Measurements from ENCODE around the gene PIANP.

Gene PIANP

DNA sequence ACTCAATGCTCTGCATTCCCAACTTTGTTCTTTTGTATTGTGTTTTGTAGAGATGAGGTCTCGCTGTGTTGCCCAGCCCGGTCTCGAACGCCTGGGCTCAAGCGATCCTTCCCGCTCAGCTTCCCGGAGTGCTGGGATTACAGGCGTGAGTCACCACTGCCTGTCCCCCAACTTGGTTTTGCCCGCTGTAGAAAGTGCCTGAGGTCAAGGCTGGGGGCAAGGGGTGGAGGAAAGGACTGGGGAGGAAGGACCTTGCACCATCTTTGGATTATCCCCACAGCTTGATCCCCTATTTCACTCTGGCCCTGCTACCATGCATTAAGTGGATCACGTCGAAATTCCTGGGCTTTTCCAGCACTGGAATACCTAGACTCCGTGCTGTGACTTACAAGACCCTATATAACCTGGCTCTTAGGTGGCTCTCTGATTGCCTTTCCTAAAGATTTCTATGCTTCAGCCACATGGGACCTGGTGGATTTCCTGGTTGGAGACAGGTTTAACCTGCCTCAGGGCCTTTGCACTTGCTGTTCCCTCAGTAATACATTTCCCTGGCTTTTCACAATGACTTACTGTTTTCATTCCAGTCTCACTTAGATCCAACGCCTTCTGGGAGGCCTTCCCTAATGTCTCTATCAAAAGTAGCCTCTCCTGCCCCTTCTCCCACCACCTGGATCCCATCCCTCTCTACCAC is 608 bp upstream of the PIANP start:
- DNase-seq: no peak

DNA sequence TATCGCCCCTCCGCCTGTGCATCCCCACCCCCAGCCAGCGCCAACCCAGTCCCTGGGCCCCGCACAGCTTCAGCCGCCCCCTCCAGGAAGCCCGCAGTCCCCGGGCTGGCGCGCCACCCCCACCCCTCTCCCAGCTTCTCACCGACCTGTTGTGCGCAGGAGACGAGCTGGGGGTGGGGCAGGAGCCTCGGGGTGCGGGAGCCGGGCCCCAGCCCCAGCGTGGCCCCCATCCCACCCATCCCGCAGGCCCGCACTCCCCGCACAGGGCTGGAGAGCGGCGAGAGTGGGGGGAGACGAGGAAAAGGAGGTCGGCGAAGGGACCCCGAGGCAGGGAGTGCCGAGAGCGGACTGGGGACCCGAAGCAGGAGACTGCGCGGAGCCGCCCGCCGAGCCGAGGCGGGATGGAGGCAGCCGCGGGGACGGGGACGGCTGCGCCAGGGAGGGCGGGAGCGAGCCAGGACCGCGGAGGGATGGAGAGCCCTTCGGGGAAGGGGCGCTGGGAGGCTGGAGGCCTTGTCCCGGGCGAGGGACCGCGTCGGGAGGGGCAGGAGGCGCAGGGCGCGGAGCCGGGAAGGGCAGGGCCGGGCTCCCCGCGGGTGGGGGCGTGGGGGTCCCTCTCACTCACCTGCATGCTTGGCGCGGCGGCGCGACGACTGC is 498 bp downstream of the PIANP start:
- no peak for DNase-seq

DNA sequence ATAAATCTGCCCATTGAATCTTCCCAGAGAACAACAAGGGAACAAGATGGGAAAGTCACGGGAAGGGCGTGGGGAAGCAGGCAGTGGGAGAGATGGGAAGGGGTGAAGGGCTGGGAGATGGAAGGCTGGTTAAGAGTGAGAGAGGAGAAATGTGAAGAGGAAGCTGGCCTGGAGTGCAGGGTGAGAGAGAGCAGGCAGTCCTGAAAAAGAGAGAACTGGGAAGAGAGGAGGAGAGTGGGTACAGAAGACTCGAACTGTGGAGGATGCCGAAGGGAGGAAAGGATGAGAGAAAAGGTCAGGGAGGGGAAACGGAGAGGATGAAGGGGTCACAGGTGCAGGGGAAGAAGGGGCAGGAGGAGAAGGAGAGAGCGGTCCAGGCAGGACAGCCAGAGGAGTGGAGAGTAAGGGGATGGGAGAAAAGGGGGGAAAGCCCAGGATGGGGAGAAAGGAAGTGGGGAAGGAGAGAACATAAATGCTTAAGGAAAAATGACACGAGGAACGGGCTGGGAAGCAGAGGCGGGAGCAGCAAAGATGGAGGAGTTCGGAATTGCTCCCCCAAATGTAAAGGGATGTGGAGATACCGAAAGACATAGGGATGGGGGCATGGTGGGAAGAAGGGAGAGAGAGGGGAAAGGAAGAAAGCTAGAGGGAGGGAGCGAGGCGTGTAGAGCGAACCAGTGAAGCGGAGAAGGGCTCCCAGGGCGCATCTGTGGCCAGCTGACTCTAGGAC is 1.2 kb downstream of the PIANP start:
- DNase-seq: no peak

DNA sequence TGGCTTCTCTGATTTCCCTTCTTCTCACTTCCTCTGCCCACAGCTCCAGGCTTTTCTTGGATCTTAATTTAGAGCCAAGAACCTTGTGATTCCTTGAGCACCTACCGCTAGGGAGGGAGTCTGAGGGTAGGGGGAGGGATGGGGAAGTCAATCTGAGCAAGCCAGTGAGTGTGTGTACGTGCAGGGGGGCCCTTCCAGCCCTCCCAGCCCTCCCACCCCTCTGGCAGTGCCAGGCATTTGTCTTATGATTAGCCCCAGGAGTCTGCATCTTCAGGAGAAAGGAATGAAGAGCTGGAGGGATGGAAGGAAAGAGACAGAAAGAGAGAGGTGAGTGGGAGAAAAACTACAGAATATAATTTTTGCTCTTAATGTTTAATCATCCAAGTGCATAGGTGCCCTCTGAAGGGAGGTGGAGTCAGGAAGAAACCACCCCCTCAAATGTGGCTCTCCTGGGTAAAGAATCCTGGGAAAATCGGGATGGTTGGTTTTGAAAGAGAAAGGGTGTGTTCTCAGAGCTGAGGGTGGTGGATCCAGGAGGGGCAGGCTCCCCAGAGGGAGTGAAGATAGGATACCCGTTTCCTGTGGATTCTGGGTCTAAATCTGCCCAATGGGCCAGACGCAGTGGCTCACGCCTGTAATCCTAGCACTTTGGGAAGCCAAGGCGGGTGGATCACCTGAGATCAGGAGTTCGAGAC is 2.1 kb downstream of the PIANP start:
- no peak for DNase-seq

DNA sequence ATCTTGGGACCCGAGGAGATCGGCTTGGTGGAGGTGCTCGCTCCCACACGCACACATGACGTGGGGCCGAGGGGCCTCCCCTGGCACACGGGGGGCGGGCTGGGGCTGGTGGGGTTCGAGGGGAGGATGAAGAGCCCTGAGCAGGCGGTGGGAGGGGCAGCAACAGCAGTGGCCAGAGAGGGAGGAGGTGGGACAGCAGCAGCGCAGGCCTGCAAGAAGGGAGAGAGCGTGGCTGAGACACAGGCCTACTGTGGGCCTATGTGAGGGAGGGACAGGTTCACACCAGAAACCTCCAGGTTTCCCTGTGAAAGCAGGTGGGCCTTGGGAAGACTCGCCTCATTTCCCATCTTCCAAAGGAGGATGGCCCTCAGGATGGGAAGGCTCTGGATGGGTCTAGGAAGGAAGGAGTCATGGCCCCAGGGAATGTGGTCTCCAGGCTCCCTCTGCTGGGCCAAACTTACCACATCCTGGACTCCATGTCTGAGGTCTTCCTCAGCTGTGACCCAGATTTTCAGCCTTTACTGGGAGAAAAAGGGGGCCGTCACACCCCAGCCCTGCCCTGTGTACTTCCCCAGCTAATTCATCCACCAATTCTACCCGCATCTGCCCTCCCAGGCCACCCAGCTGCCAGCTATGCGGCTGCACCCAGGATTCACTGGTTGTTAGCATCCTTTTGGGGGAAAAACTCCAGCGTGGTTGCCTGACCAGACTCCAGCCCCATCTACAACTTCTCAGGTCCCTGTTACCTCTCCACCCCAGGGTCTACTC is 2.8 kb downstream of the PIANP start:
- no peak for DNase-seq

DNA sequence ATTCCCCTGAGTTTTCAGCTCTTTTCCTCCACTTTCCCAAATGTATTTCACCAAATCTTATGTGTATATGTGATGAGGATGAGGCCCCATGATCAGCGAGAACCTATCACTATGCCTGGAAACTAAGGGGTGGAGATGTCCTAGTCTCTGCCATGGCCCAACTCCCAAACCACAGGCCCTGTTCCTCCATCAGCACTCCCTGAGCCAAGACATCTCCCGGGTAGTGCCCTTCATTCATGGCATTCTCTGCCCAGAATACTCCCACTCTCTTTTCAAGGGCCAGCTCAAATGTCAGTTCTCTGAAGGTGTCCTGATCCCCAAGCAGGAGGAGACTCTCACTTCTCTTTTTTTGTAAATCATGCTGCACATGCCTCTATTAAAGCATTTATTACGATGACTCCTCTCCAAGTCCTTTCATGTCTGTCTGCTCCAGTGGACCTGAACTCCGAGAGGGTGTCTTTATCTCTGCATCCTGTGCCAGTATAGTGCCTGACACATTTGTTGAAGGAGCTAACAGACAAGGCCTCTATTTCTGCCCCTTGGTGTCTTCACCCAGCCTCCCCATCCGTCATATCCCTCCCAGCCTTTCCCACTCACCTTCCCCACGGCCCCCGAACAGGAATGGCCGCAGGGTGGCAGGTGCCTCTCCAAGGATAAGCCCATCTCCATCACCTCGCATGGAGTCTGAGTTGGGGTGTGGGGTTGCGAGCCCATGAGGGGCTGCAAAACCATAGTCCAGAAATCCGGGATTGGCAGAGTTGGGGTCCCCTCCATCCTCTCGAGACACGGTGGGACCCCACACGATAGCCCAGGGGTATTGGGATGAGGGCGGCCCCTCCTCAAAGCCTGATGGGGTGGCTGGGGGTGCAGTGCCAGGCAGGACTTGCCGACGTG is 3.7 kb downstream of the PIANP start:
- DNase-seq: no peak

DNA sequence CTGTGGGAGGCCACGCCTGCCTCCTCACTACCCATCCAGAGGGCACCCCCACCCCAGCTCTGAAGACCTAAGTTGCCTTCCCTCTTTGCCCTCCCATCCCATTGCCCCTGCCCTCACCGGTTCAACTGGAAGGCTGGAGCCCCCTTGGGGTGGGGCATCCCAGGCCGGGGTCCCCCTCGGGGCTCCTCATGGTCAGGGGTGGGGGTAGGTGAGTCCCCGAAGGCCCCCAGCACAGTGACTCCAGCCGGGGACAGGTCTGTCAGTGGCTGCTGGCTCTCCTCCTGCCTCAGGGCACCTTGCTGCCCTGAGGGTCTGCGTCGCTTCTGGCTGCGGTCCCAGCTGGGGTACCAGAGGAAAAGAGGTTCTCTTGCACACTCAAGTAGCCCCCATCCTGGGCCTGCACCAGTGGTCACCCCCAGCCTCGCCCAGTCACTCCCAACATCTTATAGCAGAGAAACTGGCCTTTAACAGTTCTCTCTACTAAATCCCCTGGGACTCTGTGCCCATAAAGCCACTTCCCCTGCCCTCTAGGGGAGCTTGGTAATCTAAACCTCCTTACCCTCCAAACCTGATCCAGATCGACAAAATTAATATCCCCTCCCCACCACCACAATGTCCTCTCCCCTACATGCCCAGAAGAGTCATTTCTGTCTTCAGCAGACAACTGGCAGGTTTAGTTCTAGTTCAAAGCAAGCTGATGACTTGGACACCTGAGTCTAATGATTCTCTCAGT is 5.1 kb downstream of the PIANP start:
- DNase-seq: no peak

DNA sequence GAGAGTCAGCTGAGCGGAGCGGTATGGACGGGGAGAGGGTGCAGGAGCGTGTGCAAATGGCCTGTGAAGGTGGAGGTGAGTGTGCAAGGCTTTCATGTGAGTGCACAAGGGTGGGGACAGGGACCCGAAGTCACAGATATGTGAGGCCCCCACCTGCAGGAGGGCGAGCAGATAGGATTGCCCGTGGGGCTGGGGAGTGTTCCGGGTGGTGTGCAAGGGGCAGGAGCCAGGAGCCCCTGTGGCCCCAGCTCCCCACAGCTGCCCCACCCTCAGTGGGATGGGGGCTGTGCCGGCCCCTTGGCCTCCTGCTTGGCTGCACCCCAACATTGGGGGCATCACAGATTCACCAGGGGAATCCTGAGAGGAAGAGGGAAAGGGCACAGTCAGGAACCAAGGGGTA is 5.9 kb downstream of the PIANP start:
- no peak for DNase-seq

DNA sequence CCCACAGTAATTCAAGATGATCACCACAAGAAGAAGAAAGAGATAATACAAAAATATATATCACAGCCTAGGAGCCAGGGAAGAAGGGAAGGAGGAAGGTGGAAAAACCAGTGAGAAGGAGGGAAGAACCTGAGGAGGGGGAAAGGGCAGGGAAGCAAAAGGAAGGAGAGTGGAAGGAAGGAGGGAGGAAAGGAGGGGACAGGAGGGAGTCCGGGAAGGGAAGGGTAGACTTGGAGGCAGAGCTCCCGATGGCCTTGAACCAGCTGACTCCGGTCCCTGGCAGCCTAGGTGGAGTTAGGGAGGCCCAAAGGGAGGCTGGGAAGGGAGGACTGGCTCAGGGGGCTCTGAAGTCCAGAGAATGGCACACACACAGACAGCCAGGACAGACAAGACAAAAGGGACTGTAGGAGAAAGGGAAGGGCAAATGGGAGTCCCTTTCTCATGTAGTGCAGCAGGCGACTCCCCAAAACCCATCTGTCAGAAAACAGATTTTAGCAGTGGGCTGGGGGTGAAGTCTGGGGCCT is 6.7 kb downstream of the PIANP start:
- no peak for DNase-seq

DNA sequence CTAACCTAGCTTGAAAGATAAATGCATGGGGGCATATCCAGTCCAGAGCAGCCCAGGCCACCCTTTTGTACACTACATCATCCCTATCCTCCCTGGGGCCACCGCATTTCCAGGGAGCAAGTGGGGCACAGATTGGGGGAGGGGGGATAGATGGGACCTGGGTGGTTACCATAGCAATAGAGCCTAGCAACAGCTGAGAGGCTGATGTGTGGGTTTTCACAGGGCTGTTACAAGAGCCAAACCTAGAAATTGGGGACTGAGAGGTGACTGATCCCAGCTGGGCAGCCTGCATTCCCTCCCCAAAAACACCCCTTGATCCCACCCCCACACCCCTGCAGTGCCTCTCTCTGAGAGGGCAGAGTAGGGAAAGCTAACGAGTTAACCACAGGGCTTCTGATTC is 7.7 kb downstream of the PIANP start:
- DNase-seq: no peak

DNA sequence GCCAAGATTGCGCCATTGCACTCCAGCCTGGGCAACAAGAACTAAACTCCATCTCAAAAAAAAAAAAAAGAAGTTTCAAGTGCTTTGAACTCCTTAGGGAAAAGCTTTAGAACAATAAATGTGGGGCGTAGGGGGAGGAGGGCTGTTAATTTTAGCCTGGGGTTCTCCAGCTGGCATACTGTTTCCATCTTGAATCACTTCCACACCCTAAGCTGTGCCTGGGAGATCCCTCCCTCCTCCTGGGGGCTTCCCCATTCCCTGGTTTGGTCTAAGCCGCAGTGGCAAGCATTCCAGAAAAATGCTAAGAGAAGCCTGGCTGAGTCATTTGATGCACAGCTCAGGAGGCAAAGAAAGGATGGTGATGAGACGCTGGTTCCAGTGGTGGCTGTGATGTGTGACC is 9.1 kb downstream of the PIANP start:
- no peak for DNase-seq

DNA sequence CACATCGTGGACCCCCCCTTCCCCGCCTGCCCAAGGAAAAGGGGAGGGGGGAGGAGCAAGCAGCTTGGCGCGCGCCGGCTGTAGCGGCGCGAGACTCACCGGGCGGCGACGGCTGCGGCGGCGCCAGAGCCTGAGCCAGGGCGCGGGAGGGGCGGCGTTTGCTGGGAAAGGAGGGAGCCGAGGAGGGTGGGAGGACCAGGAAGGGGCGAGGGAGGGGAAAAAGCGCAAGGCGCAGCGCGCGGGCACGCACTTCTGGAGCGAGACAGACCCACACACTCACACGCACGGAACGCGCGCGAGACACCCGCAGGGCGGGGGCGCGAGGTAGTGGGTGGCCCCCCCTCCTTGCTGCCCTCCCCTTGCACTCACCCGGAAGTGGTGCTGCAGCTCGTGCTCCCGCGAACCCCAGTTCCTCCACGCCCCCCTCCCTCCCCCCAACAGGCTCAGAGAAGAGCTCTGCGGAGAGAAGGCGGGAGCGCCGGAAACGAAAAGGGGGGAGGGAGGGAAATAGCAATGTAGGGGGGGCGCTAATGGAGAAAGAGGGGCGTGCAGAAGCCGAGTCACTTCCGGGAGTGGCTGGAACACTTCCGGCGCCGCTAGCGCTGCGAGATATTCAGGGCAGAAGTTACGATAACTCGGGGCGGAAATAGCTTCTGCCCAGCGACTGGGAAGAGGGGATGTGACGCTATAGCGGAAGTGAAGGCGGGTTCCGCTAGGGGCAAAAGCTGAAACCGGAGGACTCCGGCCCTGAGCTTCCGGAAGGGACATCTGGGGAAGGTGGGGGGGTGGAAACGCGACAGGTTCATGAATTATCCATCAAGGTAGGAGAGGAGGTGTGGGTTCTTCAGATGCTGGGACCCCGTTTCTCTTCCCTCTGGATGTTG is 11.4 kb downstream of the PIANP start, which contains the start of gene ZNF384:
Gene ZNF384 (minus strand): TSS at position 377 of the 884 bp plus-strand sequence. CDS start 9,855 bp downstream, outside the sequence.
- peak; percentile 96 for DNase-seq

DNA sequence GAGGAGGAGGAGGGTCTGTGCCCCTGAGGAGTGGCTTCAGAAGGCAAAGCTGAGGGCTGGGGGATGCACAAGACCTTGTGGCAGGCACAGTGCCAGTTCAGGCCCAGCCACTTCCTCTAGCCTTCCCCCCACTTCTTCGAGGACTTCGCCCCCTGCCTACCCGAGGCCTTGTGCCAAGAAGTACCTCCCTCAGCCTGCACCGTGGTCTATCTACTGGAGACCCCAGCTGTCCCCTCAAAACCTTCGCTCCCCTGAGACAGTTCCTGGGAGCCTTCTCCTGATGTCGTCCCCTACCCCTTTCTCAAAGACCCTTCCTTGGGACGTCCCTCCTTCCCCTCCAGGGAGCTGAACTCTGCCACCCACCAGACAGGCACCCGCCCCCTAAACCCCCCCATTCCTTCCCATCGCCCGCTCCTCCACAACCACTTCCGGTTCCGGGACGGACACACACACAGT is 12.0 kb downstream of the PIANP start:
- peak; percentile 15 for DNase-seq

DNA sequence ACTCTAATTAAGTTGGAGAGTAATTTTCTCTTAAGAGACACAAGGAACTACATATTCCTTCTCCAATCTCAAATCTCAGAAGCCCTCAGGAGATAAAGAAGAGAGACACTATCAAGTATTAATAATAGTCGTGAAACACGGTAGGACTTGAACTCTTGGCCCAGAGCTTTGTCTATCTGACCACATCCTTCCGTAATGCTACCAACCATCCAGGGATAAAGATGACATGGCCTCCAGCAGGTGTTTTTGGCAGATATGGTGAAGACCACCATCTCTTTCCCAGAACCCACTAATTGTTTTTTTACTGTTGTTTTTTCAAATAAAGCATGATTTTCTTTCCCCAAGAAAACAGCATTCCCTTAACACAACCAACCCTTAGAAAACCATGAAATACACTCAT is 14.8 kb downstream of the PIANP start:
- no peak for DNase-seq

DNA sequence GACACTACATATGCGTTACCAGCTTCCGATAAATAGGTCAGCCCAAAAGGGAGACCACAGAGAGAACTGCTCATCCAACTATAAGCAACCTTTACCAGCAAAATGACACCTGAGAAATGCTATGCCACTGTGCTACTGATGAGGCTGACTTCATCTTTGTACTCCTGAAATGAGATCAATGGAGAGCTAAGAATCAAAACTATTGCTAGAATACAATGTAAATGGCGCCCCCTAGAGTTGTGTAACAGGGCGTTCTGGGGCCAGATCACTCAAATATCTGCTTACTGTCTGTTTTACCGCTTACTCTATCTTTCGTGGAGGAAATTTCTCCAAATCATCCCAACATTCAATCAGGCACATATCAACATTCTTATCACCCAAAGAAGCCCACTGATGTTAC is 16.0 kb downstream of the PIANP start:
- no peak for DNase-seq

DNA sequence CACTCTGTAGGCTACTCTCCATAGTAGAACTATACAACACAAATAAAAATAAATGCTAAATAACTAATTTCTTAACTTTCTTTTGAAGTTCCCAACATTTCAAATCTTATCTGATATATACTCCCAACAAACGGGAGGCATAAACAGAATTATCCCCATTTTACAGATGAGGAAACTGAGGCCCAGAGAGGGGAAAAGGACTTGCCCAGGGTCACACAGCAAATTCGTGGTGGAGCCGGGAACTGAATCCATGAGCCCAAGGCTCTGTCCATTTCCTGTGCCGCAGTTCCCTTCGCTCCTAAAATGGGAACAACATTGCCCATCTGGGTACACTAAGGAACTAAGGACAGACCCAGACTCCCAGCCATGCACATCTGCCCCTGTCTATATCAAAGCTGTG is 23.7 kb downstream of the PIANP start:
- no peak for DNase-seq

DNA sequence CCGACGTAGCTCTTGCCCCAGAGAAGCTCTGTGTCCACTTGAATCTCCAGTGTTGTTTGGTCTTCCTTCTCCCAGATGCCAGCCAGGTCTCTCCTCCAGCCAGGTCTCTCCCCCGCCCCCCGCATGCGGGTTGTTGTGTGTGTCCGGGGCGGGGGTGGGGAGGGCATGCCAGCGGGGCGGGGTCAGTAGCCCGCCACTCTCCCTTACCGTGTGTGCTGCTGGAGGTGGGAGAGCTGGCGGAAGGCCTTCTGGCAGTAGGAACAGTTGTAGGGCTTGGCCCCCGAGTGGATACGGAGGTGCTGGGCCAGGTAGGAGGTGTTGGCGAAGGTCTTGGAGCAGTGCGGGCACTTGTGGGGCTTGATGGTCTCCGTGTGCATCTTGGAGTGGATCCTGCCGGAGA is 28.5 kb downstream of the PIANP start:
- DNase-seq: no peak

DNA sequence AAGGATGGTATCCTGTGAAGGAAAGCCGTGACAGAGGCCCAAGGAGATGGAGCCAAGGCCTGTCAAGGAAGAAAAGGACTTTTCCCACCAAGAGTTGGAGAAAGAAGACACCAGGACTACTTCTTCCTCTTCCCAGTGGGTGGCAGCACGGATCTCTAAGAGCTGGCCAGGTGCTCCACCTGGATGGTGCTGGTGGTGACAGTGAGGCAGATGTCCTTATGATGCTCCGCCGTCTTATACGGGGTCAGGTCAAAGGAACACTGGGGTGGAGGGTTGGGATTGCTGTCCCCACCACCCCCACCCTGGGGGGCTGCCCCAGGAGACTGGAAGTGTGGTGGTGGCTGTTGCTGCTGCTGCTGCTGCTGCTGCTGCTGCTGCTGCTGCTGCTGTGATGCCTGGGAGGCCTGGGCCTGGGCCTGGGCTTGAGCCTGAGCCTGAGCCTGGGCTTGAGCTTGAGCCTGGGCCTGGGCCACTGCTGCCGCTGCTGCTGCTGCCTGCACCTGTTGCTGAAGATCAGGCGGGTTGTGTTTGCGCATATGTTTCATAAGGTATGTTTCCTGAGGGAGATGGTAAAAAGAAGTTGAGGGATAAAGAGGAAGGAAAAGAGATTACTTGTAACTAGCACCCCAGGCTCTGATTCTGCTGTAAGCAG is 32.9 kb downstream of the PIANP start:
- DNase-seq: no peak

DNA sequence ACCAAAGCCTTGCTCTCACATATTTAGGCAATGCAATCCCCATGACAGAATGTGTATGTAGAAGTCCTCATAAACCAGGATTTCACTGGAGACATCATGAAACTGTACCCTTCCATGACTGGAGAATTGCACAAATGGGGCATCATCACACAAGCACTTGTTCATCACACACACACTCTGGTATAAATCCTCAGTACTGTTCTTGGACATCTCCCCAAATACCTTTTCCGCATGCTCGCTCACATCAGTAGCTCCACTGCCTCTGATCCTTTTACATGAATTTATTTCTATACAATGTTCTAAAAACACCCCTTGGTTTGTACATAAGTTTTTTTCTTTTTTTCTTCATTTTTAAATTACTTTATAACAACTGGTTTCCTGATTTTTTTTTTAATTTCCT is 34.4 kb downstream of the PIANP start:
- no peak for DNase-seq

All from NK-92 treated with Interleukin-12 subunit alpha and Interleukin-12 subunit beta, amount 100 ng/mL, for 24 hours (cell line).